ENCODE measurements around the gene TRPC4. TPM values are rescaled to one million over a fixed set of nuclear protein-coding genes. Genes with fewer than 3 reads are reported as not detected.
"Not testable (repeated sequence)": the region's sequence is repeated elsewhere in the genome, so short reads cannot be mapped to it uniquely, and the experiment has no call there.

TRPC4 gene
- total and polyA plus RNA-seq, 4 donors = 1.3 to 11.3 (median 3.5) TPM

GRCh38 chr13:37594550-37594949, 275.0 kb downstream of the TRPC4 start:
- intact Hi-C loops (cut with DNase I) = no loop called here
- no peaks in the 10 kb centered on the region for H3K9me3 ChIP-seq (ENCODE audit: control insufficient read depth, low read length)
- DNase-seq = no peak
- no peaks in the 10 kb centered on the region for H3K27me3 ChIP-seq (ENCODE audit: control insufficient read depth in 1 of 2, insufficient read depth in 2 of 2, low read length in 1 of 2)
- 50 to 52% methylated on average over 2 of the region's 2 CpGs for WGBS, 2 donors
- H3K4me1 ChIP-seq (ENCODE audit: control insufficient read depth in 1 of 2, insufficient read depth in 2 of 2, low read length in 2 of 2) = no peaks in the 10 kb centered on the region
- no peaks in the 10 kb centered on the region for H3K36me3 ChIP-seq (ENCODE audit: control insufficient read depth in 1 of 2, insufficient read depth in 2 of 2, low read length in 1 of 2)
- no peak for ATAC-seq (ENCODE audit: low FRiP score)
- no peak overlapping the region for H3K27ac ChIP-seq (ENCODE audit: low read depth in 1 of 2, low read length in 2 of 2)
- H3K4me3 ChIP-seq (ENCODE audit: low read length in 2 of 2) = no peak overlapping the region

DNA sequence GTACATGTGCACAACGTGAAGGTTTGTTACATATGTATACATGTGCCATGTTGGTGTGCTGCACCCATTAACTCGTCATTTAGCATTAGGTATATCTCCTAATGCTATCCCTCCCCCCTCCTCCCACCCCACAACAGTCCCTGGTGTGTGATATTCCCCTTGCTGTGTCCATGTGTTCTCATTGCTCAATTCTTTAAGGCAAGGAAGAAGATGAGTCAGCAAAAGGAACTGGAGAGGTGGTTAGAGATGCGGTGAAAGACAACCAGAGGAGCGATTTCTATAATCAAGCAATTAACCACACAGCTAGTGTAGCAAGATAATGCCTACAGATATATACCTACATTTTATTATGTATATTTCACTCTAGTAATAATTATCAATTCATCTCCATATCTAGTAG, 280.2 kb downstream of the TRPC4 start:
- WGBS, 2 donors = 87 to 91% methylated on average over 3 to 4 of the region's 4 CpGs
- H3K27me3 ChIP-seq (ENCODE audit: control insufficient read depth in 1 of 2, insufficient read depth in 2 of 2, low read length in 1 of 2); H3K36me3 ChIP-seq (ENCODE audit: control insufficient read depth in 1 of 2, insufficient read depth in 2 of 2, low read length in 1 of 2); ATAC-seq (ENCODE audit: low FRiP score); intact Hi-C loops (cut with DNase I); DNase-seq; H3K4me3 ChIP-seq (ENCODE audit: low read length in 2 of 2); H3K9me3 ChIP-seq (ENCODE audit: control insufficient read depth, low read length); H3K4me1 ChIP-seq (ENCODE audit: control insufficient read depth in 1 of 2, insufficient read depth in 2 of 2, low read length in 2 of 2); H3K27ac ChIP-seq (ENCODE audit: low read depth in 1 of 2, low read length in 2 of 2): not testable (repeated sequence)

DNA sequence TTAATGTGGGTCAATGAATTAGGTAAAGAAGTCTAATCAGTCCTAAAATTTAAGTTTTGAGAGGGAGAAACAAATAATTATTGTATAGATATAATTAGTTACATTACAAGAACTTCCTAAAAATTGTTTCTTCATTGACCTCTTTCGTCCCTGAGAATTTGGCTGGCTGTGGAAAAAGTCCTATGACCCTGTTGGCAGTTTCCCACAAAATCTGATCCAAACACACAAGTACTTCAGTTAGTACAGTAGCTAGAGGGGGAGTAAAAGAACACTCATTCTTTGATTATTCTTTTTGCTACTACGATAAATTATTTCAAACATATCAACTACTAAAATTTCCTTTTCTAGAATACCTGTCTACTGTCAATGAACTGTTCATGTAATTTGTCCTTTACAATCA, 282.3 kb downstream of the TRPC4 start:
- Histone ChIP-seq H3K36me3 (ENCODE audit: control insufficient read depth in 1 of 2, insufficient read depth in 2 of 2, low read length in 1 of 2) (no peaks in the 10 kb centered on the region), H3K9me3 (ENCODE audit: control insufficient read depth, low read length) (no peaks in the 10 kb centered on the region), H3K4me3 (ENCODE audit: low read length in 2 of 2) (no peak overlapping the region), H3K27me3 (ENCODE audit: control insufficient read depth in 1 of 2, insufficient read depth in 2 of 2, low read length in 1 of 2) (no peaks in the 10 kb centered on the region), H3K4me1 (ENCODE audit: control insufficient read depth in 1 of 2, insufficient read depth in 2 of 2, low read length in 2 of 2) (no peaks in the 10 kb centered on the region), H3K27ac (ENCODE audit: low read depth in 1 of 2, low read length in 2 of 2) (no peak overlapping the region)
- WGBS, 2 donors = 49 to 54% methylated on average over 2 of the region's 2 CpGs
- intact Hi-C loops (cut with DNase I) = no loop called here
- DNase-seq (no peak), ATAC-seq (ENCODE audit: low FRiP score) (no peak)

All from aorta (tissue), 5 donors.